HFF-Myc (cell line): ENCODE measurements around the gene SYNE2.
"Not testable (repeated sequence)": the region's sequence is repeated elsewhere in the genome, so short reads cannot be mapped to it uniquely, and the experiment has no call there.

Experiments used
- DNase-seq: peaks from one replicate; pipeline ENCODE4 v3.0.0-alpha.2; 2011; ENCODE audit warnings: low read depth; ENCODE audit errors: extremely low read depth
- H3K4me3 ChIP-seq: replicated peaks from 2 replicates; pipeline ENCODE4 v1.5.1; 2011; ENCODE audit warnings: low read depth, mild to moderate bottlenecking, control low read depth, low read length
- TF ChIP-seq, protein P1 (sequence below): IDR thresholded peaks from 2 replicates; pipeline ENCODE4 v1.5.1; 2012; ENCODE audit warnings: mild to moderate bottlenecking, low read depth, low read length, control low read depth; ENCODE audit errors: missing control alignments

SYNE2 gene, protein sequence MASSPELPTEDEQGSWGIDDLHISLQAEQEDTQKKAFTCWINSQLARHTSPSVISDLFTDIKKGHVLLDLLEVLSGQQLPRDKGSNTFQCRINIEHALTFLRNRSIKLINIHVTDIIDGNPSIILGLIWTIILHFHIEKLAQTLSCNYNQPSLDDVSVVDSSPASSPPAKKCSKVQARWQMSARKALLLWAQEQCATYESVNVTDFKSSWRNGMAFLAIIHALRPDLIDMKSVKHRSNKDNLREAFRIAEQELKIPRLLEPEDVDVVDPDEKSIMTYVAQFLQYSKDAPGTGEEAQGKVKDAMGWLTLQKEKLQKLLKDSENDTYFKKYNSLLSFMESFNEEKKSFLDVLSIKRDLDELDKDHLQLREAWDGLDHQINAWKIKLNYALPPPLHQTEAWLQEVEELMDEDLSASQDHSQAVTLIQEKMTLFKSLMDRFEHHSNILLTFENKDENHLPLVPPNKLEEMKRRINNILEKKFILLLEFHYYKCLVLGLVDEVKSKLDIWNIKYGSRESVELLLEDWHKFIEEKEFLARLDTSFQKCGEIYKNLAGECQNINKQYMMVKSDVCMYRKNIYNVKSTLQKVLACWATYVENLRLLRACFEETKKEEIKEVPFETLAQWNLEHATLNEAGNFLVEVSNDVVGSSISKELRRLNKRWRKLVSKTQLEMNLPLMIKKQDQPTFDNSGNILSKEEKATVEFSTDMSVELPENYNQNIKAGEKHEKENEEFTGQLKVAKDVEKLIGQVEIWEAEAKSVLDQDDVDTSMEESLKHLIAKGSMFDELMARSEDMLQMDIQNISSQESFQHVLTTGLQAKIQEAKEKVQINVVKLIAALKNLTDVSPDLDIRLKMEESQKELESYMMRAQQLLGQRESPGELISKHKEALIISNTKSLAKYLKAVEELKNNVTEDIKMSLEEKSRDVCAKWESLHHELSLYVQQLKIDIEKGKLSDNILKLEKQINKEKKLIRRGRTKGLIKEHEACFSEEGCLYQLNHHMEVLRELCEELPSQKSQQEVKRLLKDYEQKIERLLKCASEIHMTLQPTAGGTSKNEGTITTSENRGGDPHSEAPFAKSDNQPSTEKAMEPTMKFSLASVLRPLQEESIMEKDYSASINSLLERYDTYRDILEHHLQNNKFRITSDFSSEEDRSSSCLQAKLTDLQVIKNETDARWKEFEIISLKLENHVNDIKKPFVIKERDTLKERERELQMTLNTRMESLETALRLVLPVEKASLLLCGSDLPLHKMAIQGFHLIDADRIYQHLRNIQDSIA (N-terminal part only)

DNA sequence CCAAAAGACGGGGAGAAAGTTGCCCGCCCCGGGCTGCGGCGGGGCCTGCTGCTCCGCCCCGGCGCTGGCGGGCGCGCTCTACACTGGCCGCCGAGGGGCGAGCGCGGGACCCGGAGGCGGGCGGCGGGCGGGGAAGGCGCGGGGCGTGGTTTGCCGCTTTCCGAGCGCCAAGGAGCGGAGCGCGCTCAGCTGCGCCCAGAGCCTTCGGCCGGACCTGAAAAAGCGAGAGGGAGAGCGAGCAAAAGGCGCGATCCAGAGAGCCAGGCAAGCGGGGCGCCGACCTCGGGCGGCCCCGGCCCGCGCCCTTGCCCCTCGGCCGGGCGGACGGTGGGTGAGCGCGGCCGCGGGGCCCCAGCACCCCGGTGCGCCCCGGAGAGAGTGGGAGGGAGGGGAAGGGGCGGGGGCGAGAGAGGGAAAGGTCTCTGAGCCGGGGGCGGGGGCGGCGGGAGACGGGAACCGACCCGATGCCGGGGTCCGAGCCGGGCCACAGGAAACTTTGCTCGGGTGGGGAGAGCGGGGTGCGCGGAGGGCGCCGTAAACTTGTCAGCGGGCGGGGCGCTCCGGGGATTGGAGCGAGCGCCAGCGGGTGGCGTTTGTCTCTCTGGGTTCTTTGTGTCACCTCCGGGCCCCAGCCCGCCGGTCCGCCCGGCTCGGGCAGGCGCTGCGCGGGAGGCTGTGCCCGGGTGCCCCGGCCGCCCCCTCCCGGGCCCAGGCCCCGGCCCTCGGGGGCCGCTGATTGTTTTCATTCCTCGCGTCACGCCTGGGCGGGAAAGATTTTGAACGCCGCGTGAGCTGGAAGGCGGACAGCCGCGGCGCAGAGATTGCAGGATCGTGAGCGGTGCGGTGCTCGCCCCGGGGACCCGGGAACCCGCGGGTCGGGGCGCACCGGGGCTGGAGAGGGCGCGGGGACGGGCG lies at the start of gene SYNE2:
Gene SYNE2, plus strand, starts transcription at position 188 of the 915 bp plus-strand sequence. CDS start 56,145 bp downstream, outside the sequence.
- TF ChIP-seq, protein P1, sequence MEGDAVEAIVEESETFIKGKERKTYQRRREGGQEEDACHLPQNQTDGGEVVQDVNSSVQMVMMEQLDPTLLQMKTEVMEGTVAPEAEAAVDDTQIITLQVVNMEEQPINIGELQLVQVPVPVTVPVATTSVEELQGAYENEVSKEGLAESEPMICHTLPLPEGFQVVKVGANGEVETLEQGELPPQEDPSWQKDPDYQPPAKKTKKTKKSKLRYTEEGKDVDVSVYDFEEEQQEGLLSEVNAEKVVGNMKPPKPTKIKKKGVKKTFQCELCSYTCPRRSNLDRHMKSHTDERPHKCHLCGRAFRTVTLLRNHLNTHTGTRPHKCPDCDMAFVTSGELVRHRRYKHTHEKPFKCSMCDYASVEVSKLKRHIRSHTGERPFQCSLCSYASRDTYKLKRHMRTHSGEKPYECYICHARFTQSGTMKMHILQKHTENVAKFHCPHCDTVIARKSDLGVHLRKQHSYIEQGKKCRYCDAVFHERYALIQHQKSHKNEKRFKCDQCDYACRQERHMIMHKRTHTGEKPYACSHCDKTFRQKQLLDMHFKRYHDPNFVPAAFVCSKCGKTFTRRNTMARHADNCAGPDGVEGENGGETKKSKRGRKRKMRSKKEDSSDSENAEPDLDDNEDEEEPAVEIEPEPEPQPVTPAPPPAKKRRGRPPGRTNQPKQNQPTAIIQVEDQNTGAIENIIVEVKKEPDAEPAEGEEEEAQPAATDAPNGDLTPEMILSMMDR = no peak
- H3K4me3 ChIP-seq = peak within 1 kb of the TSS; percentile 46
- no peak for DNase-seq

DNA sequence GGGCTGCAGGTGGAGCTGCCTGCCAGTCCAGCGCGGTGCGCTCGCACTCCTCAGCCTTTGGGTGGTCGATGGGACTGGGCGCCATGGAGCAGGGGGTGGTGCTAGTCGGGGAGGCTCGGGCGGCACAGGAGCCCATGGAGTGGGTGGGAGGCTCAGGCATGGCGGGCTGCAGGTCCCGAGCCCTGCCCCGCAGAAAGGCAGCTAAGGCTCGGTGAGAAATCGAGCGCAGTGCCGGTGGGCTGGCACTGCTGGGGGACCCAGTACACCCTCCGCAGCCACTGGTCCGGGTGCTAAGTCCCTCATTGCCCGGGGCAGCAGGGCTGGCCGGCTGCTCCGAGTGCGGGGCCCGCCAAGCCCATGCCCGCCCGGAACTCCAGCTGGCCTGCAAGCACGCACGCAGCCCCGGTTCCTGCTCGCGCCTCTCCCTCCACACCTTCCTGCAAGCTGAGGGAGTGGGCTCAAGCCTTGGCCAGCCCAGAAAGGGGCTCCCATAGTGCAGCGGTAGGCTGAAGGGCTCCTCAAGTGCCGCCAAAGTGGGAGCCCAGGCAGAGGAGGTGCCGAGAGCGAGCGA lies 49.5 kb upstream of the SYNE2 start:
- DNase-seq, H3K4me3 ChIP-seq: not testable (repeated sequence)

DNA sequence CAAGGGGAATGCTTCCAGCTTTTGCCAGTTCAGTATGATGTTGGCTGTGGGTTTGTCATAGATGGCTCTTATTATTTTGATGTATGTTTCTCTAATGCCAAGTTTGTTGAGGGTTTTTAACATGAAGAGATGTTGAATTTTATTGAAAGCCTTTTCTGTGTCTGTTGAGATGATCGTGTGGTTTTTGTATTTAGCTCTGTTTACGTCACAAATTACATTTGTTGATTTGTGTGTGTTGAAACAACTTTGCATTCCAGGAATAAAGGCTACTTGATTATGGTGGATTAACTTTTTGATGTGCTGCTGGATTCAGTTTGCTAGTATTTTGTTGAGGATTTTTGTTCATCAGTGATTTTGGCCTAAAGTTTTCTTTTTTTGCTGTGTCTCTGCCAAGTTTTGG lies 46.7 kb upstream of the SYNE2 start:
- H3K4me3 ChIP-seq, DNase-seq: not testable (repeated sequence)

DNA sequence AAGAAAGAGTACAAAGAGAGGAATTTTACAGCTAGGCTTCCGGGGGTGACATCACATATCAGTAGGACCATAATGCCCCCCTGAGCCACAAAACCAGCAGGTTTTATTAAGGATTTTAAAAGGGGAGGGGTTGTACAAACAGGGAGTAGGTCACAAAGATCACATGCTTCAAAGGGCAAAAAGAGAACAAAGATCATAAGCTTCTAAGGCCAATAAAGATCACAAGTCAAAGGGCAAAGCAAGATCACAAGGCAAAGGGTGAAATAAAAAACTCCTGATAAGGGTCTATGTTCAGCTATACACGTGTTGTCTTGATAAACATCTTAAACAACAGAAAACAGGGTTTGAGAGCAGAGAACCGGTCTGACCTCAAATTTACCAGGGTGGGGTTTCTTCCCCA lies 41.1 kb upstream of the SYNE2 start:
- not testable (repeated sequence) for DNase-seq, H3K4me3 ChIP-seq

DNA sequence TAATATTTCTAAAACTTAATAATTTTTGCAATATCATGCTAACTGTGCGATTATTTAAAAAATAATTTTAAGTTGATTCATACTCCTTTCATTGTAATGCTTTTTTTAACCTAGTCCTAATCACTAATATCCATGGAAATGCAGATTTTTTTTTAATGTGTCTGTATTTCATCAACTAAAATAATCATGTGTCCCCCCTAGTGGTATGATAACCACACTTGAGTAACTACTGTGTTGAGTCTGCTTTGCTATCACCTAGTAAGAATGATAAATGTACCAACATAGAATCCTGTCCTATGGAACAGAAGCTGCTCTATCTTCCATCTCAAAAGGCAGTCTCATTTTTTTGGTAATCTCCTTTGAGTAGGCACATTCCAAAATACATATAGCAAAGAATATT lies 19.1 kb upstream of the SYNE2 start:
- H3K4me3 ChIP-seq = no peak overlapping the region
- TF ChIP-seq, protein P1 = no peak
- DNase-seq = no peak

DNA sequence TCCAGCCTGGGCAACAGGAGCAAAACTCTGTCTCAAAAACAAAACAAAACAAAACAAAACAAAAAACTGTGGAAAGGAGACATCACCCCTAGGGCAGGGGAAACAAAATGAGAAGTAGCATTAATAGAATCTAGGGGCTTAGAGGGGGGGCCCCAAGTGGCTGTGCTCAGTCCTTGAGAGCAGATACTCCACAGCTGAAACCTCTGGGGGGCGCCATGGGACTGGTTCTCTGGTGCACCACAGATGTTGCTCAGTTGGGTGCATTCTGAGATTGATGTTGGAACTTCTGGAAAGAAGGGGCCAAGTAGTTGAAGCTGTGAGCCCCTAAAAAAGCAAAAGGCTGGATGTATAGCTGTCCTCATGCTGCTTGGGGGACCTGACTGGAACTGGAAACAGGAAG lies 11.8 kb upstream of the SYNE2 start:
- DNase-seq = no peak
- no peak overlapping the region for H3K4me3 ChIP-seq
- TF ChIP-seq, protein P1 = peak; percentile 11

DNA sequence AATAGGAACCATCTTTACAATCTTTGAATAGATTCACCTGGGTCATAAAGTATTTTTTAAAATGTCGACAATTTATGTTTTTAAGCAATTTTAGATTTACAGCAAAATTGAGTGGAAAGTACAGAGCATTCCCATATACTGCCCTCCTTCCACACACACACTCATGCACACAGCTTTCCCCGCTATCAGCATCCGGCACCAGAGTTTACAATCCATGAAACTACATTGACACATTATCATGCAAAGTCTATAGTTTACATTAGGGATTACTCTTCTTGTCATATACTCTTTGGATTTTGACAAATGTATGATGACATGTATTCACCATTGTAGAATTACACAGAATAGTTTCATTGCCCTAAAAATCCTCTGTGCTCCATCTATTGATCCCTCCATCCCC lies 9.0 kb upstream of the SYNE2 start:
- H3K4me3 ChIP-seq = no peak overlapping the region
- no peak for DNase-seq
- TF ChIP-seq, protein P1 = no peak
